CD14-positive monocyte (primary cell): ENCODE results near the gene CACNB2. TPM values are rescaled to one million over a fixed set of nuclear protein-coding genes. Genes with fewer than 3 reads are reported as not detected.

ENCODE experiments used
- DNase-seq, 3 donors: peaks; one replicate each; pipeline ENCODE4 v3.0.0-alpha.2; 2011 to 2022
- H2AFZ ChIP-seq: 2 replicates; pipeline ENCODE4 v1.6.0; 2012; ENCODE audit warnings: mild to moderate bottlenecking, low read depth, low read length, inconsistent platforms; ENCODE audit not compliant: insufficient read depth, poor library complexity, severe bottlenecking
- H3K27ac ChIP-seq, 2 donors: 1 replicate in 1 of 2; 2 replicates in 1 of 2; pipeline ENCODE4 v1.5.1; 2012 to 2013; ENCODE audit warnings: low read length in 2 of 2, control low read depth in 1 of 2, inconsistent platforms in 1 of 2, low read depth in 1 of 2, mild to moderate bottlenecking in 1 of 2
- H3K27me3 ChIP-seq, 2 donors: one replicate each; pipeline versions ENCODE4 v1.6.0 to v1.6.1; 2011 to 2013; ENCODE audit warnings: low read length in 2 of 2; ENCODE audit not compliant: control insufficient read depth in 2 of 2, insufficient read depth in 2 of 2
- H3K36me3 ChIP-seq, 2 donors: replicated peaks in 1 of 2; 1 replicate in 1 of 2; 2 replicates in 1 of 2; pipeline versions ENCODE4 v1.5.1 to v1.6.1; 2012 to 2013; ENCODE audit warnings: low read length in 2 of 2, control low read depth in 1 of 2, inconsistent platforms in 1 of 2, mild to moderate bottlenecking in 1 of 2; ENCODE audit not compliant: insufficient read depth in 2 of 2, control insufficient read depth in 1 of 2
- H3K4me1 ChIP-seq, 2 donors: 1 replicate in 1 of 2; 2 replicates in 1 of 2; pipeline versions ENCODE4 v1.5.1 to v1.6.1; 2012 to 2013; ENCODE audit warnings: low read length in 2 of 2, control low read depth in 1 of 2, inconsistent platforms in 1 of 2, mild to moderate bottlenecking in 1 of 2, moderate library complexity in 1 of 2; ENCODE audit not compliant: insufficient read depth in 2 of 2, control insufficient read depth in 1 of 2
- H3K4me2 ChIP-seq: replicated peaks from 2 replicates; pipeline ENCODE3; 2012; ENCODE audit warnings: low read length, moderate library complexity, mild to moderate bottlenecking; ENCODE audit not compliant: poor library complexity, severe bottlenecking; ENCODE audit errors: extremely low read depth
- H3K4me3 ChIP-seq, 3 experiments: fragments of 200-600 bp in 1 of 3; sonication (generic) in 1 of 3; replicated peaks in 1 of 3; 1 replicate in 2 of 3; 2 replicates in 1 of 3; pipeline ENCODE4 v1.5.1; 2011 to 2013; ENCODE audit warnings: low read length in 3 of 3, mild to moderate bottlenecking in 3 of 3, control low read depth in 2 of 3, low read depth in 2 of 3, inconsistent platforms in 1 of 3, moderate library complexity in 1 of 3
- H3K79me2 ChIP-seq: 2 replicates; pipeline ENCODE4 v1.6.0; 2012; ENCODE audit warnings: mild to moderate bottlenecking, control low read depth, inconsistent platforms, low read length, moderate library complexity; ENCODE audit not compliant: insufficient read depth
- H3K9ac ChIP-seq: 2 replicates; pipeline ENCODE4 v1.6.0; 2017; ENCODE audit warnings: low read length, mild to moderate bottlenecking; ENCODE audit not compliant: insufficient read depth, poor library complexity, severe bottlenecking
- H3K9me3 ChIP-seq, 2 donors: replicated peaks in 1 of 2; 1 replicate in 1 of 2; 2 replicates in 1 of 2; pipeline versions ENCODE4 v1.5.1 to v1.6.1; 2012 to 2013; ENCODE audit warnings: low read length in 2 of 2, control low read depth in 1 of 2; ENCODE audit not compliant: control insufficient read depth in 1 of 2, insufficient read depth in 1 of 2
- H4K20me1 ChIP-seq: 2 replicates; pipeline ENCODE4 v1.6.0; 2012; ENCODE audit warnings: mild to moderate bottlenecking, low read length, control low read depth, moderate library complexity; ENCODE audit not compliant: insufficient read depth
- H3K27ac Mint-ChIP-seq, 7 donors: one replicate each; pipeline ENCODE4 v1.8.0; 2020; ENCODE audit warnings: mild to moderate bottlenecking in 7 of 7, mixed read lengths in 7 of 7, moderate library complexity in 6 of 7, inconsistent platforms in 2 of 7
- H3K27me3 Mint-ChIP-seq, 3 donors: one replicate each; pipeline ENCODE4 v1.8.0; 2021 to 2022; ENCODE audit warnings: low read depth in 3 of 3, mild to moderate bottlenecking in 3 of 3, mixed read lengths in 3 of 3, moderate library complexity in 3 of 3, inconsistent platforms in 1 of 3
- H3K36me3 Mint-ChIP-seq, 2 donors: one replicate each; pipeline ENCODE4 v1.8.0; 2020; ENCODE audit warnings: mixed read lengths in 2 of 2, inconsistent platforms in 1 of 2, mild to moderate bottlenecking in 1 of 2
- H3K4me1 Mint-ChIP-seq: one replicate; pipeline ENCODE4 v1.8.0; 2020; ENCODE audit warnings: mild to moderate bottlenecking, mixed read lengths
- H3K4me3 Mint-ChIP-seq, 2 donors: one replicate each; pipeline ENCODE4 v1.8.0; 2020; ENCODE audit warnings: mild to moderate bottlenecking in 2 of 2, mixed read lengths in 2 of 2, moderate library complexity in 1 of 2
- H3K9me3 Mint-ChIP-seq, 7 donors: one replicate each; pipeline ENCODE4 v1.8.0; 2020 to 2022; ENCODE audit warnings: mixed read lengths in 7 of 7, mild to moderate bottlenecking in 6 of 7, moderate library complexity in 6 of 7, inconsistent platforms in 2 of 7
- CTCF ChIP-seq: fragments of 200-600 bp; IDR thresholded peaks from one replicate; pipeline ENCODE4 v1.8.0; 2022; ENCODE audit warnings: antibody characterized with exemption, mild to moderate bottlenecking
- WGBS: methylation state at CpG from one replicate; pipeline ENCODE4 v1.1.5; 2013; ENCODE audit warnings: missing lambda C conversion rate; ENCODE audit not compliant: insufficient coverage; 5-methylcytosine and 5-hydroxymethylcytosine counted together
- intact Hi-C, 2 donors: fragments of 100-400 bp; cut with micrococcal nuclease; formaldehyde crosslinking; loops; one replicate each; pipeline versions ENCODE4 v1.15.0 to v1.15.1; 2023
- polyA plus RNA-seq, 3 donors: library from polyadenylated mRNA; depleted of rRNA in 1 of 3; unstranded in 2 of 3; stranded (reverse) in 1 of 3; fragments of 300-500 nt in 2 of 3; fragments of >200 nt in 1 of 3; fragmentation: Illumina TruSeq in 2 of 3; gene quantifications; 1 replicate in 2 of 3; 2 replicates in 1 of 3; pipeline ENCODE4 v1.2.3, GENCODE V29; 2012 to 2021

Gene CACNB2
- polyA plus RNA-seq, 3 donors = 0.05 TPM; not detected in 2

DNA sequence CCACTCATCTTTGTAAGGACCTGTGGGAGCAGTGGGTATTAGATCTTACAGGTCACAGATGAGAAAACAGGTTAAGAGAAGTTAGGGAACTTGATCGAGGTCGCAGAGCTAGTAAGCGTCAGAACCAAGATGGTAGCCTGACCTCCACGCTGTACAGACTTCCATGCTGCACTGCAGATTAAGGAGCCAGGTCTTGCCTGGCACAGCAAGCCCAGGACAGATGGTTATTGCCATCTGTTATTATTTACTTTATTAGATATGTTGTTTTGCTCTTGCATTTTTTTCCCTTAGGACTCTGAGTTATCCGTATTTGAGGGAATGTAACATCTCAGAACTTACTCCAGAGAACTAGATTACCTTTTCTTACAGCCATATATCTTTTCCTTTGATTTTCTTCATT lies 363.9 kb downstream of the CACNB2 start:
- no peak overlapping the region for H3K4me2 ChIP-seq
- H3K4me3 Mint-ChIP-seq = no peak overlapping the region
- H3K27ac ChIP-seq = no peak overlapping the region
- H3K36me3 Mint-ChIP-seq = no peaks in the 10 kb centered on the region
- H3K9me3 ChIP-seq = no peaks in the 10 kb centered on the region
- 100% methylated on average over 4 of the region's 5 CpGs for WGBS
- H3K4me1 ChIP-seq = no peaks in the 10 kb centered on the region
- H3K9me3 Mint-ChIP-seq = peaks cover 0 to 3% (median 0%) of the 10 kb centered on the region in 7 donors
- H3K4me3 ChIP-seq = no peak overlapping the region
- TF ChIP-seq CTCF = no peak
- H3K4me1 Mint-ChIP-seq = no peaks in the 10 kb centered on the region
- H3K79me2 ChIP-seq = no peaks in the 10 kb centered on the region
- H3K27me3 ChIP-seq = no peaks in the 10 kb centered on the region
- no peak for DNase-seq
- H3K9ac ChIP-seq = no peak overlapping the region
- H2AFZ ChIP-seq = no peak overlapping the region
- no peaks in the 10 kb centered on the region for H3K36me3 ChIP-seq
- peaks cover 0 to 2% (median 1%) of the 10 kb centered on the region in 3 donors for H3K27me3 Mint-ChIP-seq
- intact Hi-C loops = no loop called here
- H3K27ac Mint-ChIP-seq = no peak overlapping the region
- no peaks in the 10 kb centered on the region for H4K20me1 ChIP-seq

GRCh38 chr10:18505456-18506118 lies 365.4 kb downstream of the CACNB2 start:
- Histone ChIP-seq H3K36me3 (no peaks in the 10 kb centered on the region), H3K79me2 (no peaks in the 10 kb centered on the region), H3K27me3 (no peaks in the 10 kb centered on the region), H3K4me1 (no peaks in the 10 kb centered on the region), H3K9me3 (no peaks in the 10 kb centered on the region), H3K4me2 (no peak overlapping the region), H3K27ac (no peak overlapping the region), H3K9ac (no peak overlapping the region), H3K4me3 (no peak overlapping the region), H4K20me1 (no peaks in the 10 kb centered on the region), H2AFZ (no peak overlapping the region)
- no peak for DNase-seq
- Mint-ChIP-seq H3K36me3 (no peaks in the 10 kb centered on the region), H3K27me3 (peaks cover 0 to 2% (median 1%) of the 10 kb centered on the region in 3 donors), H3K4me1 (no peaks in the 10 kb centered on the region), H3K27ac (no peak overlapping the region), H3K4me3 (no peak overlapping the region), H3K9me3 (peaks cover 0 to 3% (median 0%) of the 10 kb centered on the region in 7 donors)
- TF ChIP-seq CTCF = no peak
- intact Hi-C loops = no loop called here
- no CpG with 5 or more reads among the region's 11 CpGs for WGBS
